HepG2 (cell line): ENCODE results near the gene ORC3. TPM values are rescaled to one million over a fixed set of nuclear protein-coding genes. Genes with fewer than 3 reads are reported as not detected.

Experiments
- KMT2A ChIP-seq: sonication (generic); formaldehyde crosslinking; IDR thresholded peaks from 2 replicates; pipeline ENCODE4 v1.4.0; 2020; ENCODE audit warnings: missing genetic modification reagents
- MIER3 ChIP-seq: IDR thresholded peaks from 2 replicates; pipeline ENCODE4 v1.6.1; 2016; ENCODE audit warnings: missing compliant biosample characterization, borderline replicate concordance
- RBFOX2 ChIP-seq: fragments of 200-400 bp; formaldehyde crosslinking; IDR thresholded peaks from 2 replicates; pipeline ENCODE4 v1.6.1; 2017; ENCODE audit warnings: low read depth, mild to moderate bottlenecking, low read length
- RXRB ChIP-seq: IDR thresholded peaks from 2 replicates; pipeline ENCODE4 v1.6.1; 2016; ENCODE audit warnings: borderline replicate concordance, missing genetic modification reagents, missing compliant biosample characterization
- TCF7 ChIP-seq: sonication (generic); IDR thresholded peaks from 2 replicates; pipeline ENCODE4 v1.6.1; 2016; ENCODE audit warnings: antibody characterized with exemption, low read depth
- THYN1 ChIP-seq: sonication (generic); formaldehyde crosslinking; IDR thresholded peaks from 2 replicates; pipeline ENCODE4 v1.8.1; 2023; ENCODE audit warnings: low read depth, mild to moderate bottlenecking, moderate library complexity, missing genetic modification reagents, borderline replicate concordance
- ZNF598 ChIP-seq: sonication (generic); formaldehyde crosslinking; IDR thresholded peaks from 2 replicates; pipeline ENCODE4 v1.5.1; 2020; ENCODE audit warnings: mild to moderate bottlenecking, missing genetic modification reagents, borderline replicate concordance
- ZSCAN25 ChIP-seq: sonication (generic); formaldehyde crosslinking; IDR thresholded peaks from 2 replicates; pipeline ENCODE4 v1.8.0; 2022; ENCODE audit warnings: mild to moderate bottlenecking, missing genetic modification reagents
- polyA plus RNA-seq, 8 experiments: library from polyadenylated mRNA; depleted of rRNA in 3 of 8; stranded (reverse) in 7 of 8; unstranded in 1 of 8; fragments of >200 nt; fragmentation: Illumina TruSeq in 4 of 8; extraction: Trizol in 4 of 8; gene quantifications; 2 replicates each; pipeline versions ENCODE4 v1.2.1 to v1.2.3, GENCODE V29; 2011 to 2016; ENCODE audit warnings: low read depth in 4 of 8, missing spikeins in 1 of 8, mixed read lengths in 1 of 8; ENCODE audit not compliant: insufficient read depth in 1 of 8
- total RNA-seq, 5 experiments: library from RNA; depleted of rRNA; stranded (reverse); fragments of >200 nt; fragmentation: Illumina TruSeq; extraction: Trizol; gene quantifications; 2 replicates each; pipeline ENCODE4 v1.2.3, GENCODE V29; 2016; ENCODE audit warnings: low read depth in 1 of 5
- TF ChIP-seq, protein P1 (sequence below): sonication (generic); formaldehyde crosslinking; IDR thresholded peaks from 2 replicates; pipeline ENCODE4 v1.5.0; 2020; ENCODE audit warnings: mild to moderate bottlenecking, missing genetic modification reagents
- TF ChIP-seq, protein P2 (sequence below): conservative IDR thresholded peaks from 2 replicates; pipeline ENCODE4 v1.6.1; 2018; ENCODE audit warnings: missing genetic modification reagents
- TF ChIP-seq, protein P3 (sequence below): IDR thresholded peaks from 2 replicates; pipeline ENCODE4 v1.6.1; 2016
- TF ChIP-seq, protein P4 (sequence below): sonication (generic); formaldehyde crosslinking; conservative IDR thresholded peaks from 2 replicates; pipeline ENCODE4 v1.4.0; 2020; ENCODE audit warnings: missing genetic modification reagents
- TF ChIP-seq, protein P5 (sequence below): sonication (generic); formaldehyde crosslinking; IDR thresholded peaks from 2 replicates; pipeline ENCODE4 v1.8.1; 2023; ENCODE audit warnings: mild to moderate bottlenecking, missing genetic modification reagents
- TF ChIP-seq, protein P6 (sequence below): sonication (generic); formaldehyde crosslinking; IDR thresholded peaks from 2 replicates; pipeline ENCODE4 v1.4.0; 2020; ENCODE audit warnings: missing genetic modification reagents
- TF ChIP-seq, protein P7 (sequence below): sonication (generic); formaldehyde crosslinking; IDR thresholded peaks from 2 replicates; pipeline ENCODE4 v1.4.0; 2020; ENCODE audit warnings: missing genetic modification reagents
- TF ChIP-seq, protein P8 (sequence below): sonication (generic); formaldehyde crosslinking; IDR thresholded peaks from 2 replicates; pipeline ENCODE4 v1.4.0; 2020; ENCODE audit warnings: missing genetic modification reagents, borderline replicate concordance

ORC3 gene
- total and polyA plus RNA-seq, 2 of the 13 experiments (the other 11 are each of a cell fraction or from before 2014, with no cell fraction given) = 21.8 to 43.5 TPM

DNA sequence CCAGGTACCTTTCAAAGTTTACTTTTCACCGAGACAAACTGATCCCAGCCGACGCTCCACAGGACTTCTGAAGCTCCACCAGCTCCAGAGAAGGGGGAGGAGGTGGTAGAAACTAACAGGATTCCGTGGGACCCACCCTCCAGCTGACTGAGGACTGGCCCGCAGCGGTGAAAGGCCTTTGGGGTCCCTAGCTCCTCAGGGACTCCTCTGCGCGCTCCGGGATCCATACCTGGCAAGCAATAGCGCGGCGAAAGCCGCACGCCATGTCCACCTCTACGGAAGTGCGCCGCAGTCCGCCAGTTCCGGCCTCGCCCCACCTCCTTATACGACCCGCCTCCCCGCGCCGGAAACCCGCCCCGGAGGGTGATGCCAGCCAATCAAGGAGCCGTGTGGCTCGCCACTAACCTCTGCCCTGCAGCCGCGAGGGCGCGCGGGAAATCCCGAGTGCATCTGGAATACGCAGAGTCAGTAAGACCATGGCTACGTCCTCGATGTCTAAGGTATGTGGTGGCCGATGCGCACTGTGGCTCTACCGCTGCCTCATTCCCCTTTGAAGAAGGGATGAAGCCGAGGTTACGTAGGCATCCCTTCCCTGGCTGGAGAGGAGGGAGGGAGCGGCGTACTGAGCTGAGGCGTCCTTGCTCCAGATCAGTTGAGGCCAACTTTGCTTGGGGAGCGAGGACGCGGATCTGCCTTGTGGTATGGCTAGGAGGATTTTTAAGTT is at the start of gene ORC3, which contains the start of gene RARS2 (continued):
- TF ChIP-seq THYN1 (no peak), KMT2A (CRISPR knock-in tag) (peak; percentile 100), RXRB (CRISPR knock-in tag) (peak; percentile 67; the same call in 1 of the 2 replicates), RBFOX2 (peak; percentile 95), ZSCAN25 (peak; percentile 50; the same call in 1 of the 2 replicates), ZNF598 (CRISPR knock-in tag) (peak; percentile 50; the same call in 1 of the 2 replicates), MIER3 (CRISPR knock-in tag) (peak; percentile 91), TCF7 (no peak)
- TF ChIP-seq, protein P1, sequence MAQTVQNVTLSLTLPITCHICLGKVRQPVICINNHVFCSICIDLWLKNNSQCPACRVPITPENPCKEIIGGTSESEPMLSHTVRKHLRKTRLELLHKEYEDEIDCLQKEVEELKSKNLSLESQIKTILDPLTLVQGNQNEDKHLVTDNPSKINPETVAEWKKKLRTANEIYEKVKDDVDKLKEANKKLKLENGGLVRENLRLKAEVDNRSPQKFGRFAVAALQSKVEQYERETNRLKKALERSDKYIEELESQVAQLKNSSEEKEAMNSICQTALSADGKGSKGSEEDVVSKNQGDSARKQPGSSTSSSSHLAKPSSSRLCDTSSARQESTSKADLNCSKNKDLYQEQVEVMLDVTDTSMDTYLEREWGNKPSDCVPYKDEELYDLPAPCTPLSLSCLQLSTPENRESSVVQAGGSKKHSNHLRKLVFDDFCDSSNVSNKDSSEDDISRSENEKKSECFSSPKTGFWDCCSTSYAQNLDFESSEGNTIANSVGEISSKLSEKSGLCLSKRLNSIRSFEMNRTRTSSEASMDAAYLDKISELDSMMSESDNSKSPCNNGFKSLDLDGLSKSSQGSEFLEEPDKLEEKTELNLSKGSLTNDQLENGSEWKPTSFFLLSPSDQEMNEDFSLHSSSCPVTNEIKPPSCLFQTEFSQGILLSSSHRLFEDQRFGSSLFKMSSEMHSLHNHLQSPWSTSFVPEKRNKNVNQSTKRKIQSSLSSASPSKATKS (CRISPR knock-in tag) = no peak
- TF ChIP-seq, protein P2, sequence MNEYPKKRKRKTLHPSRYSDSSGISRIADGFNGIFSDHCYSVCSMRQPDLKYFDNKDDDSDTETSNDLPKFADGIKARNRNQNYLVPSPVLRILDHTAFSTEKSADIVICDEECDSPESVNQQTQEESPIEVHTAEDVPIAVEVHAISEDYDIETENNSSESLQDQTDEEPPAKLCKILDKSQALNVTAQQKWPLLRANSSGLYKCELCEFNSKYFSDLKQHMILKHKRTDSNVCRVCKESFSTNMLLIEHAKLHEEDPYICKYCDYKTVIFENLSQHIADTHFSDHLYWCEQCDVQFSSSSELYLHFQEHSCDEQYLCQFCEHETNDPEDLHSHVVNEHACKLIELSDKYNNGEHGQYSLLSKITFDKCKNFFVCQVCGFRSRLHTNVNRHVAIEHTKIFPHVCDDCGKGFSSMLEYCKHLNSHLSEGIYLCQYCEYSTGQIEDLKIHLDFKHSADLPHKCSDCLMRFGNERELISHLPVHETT = no peak
- TF ChIP-seq, protein P3, sequence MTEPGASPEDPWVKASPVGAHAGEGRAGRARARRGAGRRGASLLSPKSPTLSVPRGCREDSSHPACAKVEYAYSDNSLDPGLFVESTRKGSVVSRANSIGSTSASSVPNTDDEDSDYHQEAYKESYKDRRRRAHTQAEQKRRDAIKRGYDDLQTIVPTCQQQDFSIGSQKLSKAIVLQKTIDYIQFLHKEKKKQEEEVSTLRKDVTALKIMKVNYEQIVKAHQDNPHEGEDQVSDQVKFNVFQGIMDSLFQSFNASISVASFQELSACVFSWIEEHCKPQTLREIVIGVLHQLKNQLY (CRISPR knock-in tag) = peak; percentile 57
- TF ChIP-seq, protein P4, sequence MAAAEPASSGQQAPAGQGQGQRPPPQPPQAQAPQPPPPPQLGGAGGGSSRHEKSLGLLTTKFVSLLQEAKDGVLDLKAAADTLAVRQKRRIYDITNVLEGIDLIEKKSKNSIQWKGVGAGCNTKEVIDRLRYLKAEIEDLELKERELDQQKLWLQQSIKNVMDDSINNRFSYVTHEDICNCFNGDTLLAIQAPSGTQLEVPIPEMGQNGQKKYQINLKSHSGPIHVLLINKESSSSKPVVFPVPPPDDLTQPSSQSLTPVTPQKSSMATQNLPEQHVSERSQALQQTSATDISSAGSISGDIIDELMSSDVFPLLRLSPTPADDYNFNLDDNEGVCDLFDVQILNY (CRISPR knock-in tag) = peak; percentile 97
- TF ChIP-seq, protein P5, sequence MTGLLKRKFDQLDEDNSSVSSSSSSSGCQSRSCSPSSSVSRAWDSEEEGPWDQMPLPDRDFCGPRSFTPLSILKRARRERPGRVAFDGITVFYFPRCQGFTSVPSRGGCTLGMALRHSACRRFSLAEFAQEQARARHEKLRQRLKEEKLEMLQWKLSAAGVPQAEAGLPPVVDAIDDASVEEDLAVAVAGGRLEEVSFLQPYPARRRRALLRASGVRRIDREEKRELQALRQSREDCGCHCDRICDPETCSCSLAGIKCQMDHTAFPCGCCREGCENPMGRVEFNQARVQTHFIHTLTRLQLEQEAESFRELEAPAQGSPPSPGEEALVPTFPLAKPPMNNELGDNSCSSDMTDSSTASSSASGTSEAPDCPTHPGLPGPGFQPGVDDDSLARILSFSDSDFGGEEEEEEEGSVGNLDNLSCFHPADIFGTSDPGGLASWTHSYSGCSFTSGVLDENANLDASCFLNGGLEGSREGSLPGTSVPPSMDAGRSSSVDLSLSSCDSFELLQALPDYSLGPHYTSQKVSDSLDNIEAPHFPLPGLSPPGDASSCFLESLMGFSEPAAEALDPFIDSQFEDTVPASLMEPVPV (CRISPR knock-in tag) = no peak
- TF ChIP-seq, protein P6, sequence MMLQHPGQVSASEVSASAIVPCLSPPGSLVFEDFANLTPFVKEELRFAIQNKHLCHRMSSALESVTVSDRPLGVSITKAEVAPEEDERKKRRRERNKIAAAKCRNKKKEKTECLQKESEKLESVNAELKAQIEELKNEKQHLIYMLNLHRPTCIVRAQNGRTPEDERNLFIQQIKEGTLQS = peak; percentile 41; the same call in 1 of the 2 replicates
- TF ChIP-seq, protein P7, sequence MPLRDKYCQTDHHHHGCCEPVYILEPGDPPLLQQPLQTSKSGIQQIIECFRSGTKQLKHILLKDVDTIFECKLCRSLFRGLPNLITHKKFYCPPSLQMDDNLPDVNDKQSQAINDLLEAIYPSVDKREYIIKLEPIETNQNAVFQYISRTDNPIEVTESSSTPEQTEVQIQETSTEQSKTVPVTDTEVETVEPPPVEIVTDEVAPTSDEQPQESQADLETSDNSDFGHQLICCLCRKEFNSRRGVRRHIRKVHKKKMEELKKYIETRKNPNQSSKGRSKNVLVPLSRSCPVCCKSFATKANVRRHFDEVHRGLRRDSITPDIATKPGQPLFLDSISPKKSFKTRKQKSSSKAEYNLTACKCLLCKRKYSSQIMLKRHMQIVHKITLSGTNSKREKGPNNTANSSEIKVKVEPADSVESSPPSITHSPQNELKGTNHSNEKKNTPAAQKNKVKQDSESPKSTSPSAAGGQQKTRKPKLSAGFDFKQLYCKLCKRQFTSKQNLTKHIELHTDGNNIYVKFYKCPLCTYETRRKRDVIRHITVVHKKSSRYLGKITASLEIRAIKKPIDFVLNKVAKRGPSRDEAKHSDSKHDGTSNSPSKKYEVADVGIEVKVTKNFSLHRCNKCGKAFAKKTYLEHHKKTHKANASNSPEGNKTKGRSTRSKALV (CRISPR knock-in tag) = peak; percentile 58; the same call in 1 of the 2 replicates
- TF ChIP-seq, protein P8, sequence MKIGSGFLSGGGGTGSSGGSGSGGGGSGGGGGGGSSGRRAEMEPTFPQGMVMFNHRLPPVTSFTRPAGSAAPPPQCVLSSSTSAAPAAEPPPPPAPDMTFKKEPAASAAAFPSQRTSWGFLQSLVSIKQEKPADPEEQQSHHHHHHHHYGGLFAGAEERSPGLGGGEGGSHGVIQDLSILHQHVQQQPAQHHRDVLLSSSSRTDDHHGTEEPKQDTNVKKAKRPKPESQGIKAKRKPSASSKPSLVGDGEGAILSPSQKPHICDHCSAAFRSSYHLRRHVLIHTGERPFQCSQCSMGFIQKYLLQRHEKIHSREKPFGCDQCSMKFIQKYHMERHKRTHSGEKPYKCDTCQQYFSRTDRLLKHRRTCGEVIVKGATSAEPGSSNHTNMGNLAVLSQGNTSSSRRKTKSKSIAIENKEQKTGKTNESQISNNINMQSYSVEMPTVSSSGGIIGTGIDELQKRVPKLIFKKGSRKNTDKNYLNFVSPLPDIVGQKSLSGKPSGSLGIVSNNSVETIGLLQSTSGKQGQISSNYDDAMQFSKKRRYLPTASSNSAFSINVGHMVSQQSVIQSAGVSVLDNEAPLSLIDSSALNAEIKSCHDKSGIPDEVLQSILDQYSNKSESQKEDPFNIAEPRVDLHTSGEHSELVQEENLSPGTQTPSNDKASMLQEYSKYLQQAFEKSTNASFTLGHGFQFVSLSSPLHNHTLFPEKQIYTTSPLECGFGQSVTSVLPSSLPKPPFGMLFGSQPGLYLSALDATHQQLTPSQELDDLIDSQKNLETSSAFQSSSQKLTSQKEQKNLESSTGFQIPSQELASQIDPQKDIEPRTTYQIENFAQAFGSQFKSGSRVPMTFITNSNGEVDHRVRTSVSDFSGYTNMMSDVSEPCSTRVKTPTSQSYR (CRISPR knock-in tag) = no peak
